IPS-18a (cell line): ENCODE results near the gene PMEPA1.

Experiments
- H3K27ac ChIP-seq: one replicate; pipeline ENCODE4 v1.5.1; 2013; ENCODE audit warnings: low read length
- H3K27me3 ChIP-seq: one replicate; pipeline ENCODE4 v1.6.1; 2013; ENCODE audit warnings: mild to moderate bottlenecking, low read length; ENCODE audit not compliant: control insufficient read depth, insufficient read depth
- H3K36me3 ChIP-seq: one replicate; pipeline ENCODE4 v1.6.1; 2013; ENCODE audit warnings: low read depth, low read length; ENCODE audit not compliant: control insufficient read depth
- H3K4me1 ChIP-seq: one replicate; pipeline ENCODE4 v1.6.1; 2013; ENCODE audit warnings: low read depth, low read length; ENCODE audit not compliant: control insufficient read depth
- H3K4me3 ChIP-seq: one replicate; pipeline ENCODE4 v1.5.1; 2013; ENCODE audit warnings: low read length
- H3K9ac ChIP-seq: one replicate; pipeline ENCODE4 v1.6.1; 2013; ENCODE audit warnings: mild to moderate bottlenecking, low read length, moderate library complexity
- H3K9me3 ChIP-seq: one replicate; pipeline ENCODE4 v1.6.1; 2013; ENCODE audit warnings: low read depth, low read length; ENCODE audit not compliant: control insufficient read depth

Gene PMEPA1

DNA sequence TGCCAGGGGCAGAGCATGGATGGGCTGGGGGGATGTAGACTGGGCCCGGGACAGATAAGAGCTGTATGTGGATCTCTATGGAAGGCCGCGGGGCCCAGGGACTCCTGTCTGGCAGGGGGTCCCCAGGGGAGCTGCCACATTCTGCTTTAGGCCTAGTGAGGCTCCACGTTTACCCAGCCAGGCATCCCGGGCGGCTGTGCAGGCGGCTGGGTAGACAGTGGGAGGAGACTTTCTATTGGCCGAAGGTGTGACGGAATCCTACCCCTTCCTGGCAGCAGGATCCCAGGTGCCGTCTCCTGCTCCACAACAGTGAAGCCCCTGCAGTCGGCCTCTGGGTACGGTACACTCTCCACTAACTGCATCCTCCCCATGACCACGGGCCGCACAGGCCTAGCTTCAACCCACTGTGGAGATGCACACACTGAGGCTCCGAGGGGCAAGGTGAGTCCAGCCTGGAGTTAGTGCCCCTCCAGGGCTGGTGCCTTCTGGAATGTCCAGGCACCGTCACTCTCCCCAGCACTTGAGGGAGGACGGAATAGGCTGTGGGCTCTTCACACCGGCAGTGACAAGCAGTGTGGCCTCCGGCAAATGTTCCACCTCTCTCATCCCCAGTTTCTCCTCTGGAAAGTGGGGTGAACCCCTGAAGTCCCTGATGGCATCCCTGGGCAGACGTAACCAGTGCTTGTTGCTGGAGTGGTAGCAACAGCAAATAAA is 52.8 kb downstream of the PMEPA1 start:
- Histone ChIP-seq H3K4me3 (no peak overlapping the region), H3K27me3 (no peaks in the 10 kb centered on the region), H3K4me1 (peaks cover 7% of the 10 kb centered on the region), H3K36me3 (peaks cover 7% of the 10 kb centered on the region), H3K27ac (no peak overlapping the region), H3K9ac (no peak overlapping the region), H3K9me3 (no peaks in the 10 kb centered on the region)

DNA sequence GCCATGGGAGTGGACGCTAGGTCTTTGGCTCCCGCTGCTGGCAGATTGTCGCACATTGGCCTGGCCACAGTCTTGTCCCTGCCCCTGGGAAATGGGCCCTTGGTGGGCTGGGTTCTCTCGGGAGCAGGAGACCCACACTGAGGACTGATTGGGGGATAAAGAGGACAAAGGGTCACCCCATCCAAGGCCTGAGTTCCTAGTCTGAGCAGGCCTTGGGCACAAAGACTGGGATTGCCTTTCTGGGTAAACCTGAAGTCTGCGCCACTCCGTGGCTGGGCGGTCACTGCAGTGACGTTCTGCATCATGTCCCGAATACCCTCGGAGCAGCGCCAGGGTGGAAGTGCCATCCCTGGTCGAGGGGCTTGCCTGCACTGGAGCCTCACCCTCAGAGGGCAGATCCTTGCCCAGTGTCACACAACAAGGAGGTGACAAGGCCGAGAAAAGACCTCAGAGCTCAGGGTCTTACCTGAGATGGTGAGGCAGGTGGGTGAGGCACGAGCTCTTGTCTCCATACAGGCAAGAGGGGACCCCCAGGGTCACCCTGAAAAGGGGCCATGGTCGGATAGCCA is 53.5 kb downstream of the PMEPA1 start:
- H3K27me3 ChIP-seq = no peaks in the 10 kb centered on the region
- no peak overlapping the region for H3K9ac ChIP-seq
- H3K27ac ChIP-seq = no peak overlapping the region
- peaks cover 7% of the 10 kb centered on the region for H3K36me3 ChIP-seq
- H3K4me1 ChIP-seq = peaks cover 7% of the 10 kb centered on the region
- no peak overlapping the region for H3K4me3 ChIP-seq
- no peaks in the 10 kb centered on the region for H3K9me3 ChIP-seq

DNA sequence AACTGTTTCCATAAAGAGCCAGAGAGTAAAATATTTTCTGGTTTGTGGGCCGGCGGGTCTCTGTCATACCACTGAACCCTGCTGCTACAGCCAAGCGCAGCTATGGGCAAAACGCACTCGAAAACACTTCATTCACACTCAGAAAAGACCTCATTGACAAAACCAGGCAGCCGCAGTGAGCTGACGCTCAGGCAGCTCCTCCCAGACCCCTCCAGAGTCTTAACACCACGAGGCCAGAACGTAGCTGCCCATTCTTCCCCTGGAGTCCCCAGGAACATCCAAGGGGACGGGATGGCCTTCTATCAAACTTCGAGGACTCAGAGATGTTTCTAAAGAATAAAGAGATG is 54.0 kb downstream of the PMEPA1 start:
- Histone ChIP-seq H3K9me3 (no peaks in the 10 kb centered on the region), H3K36me3 (peaks cover 7% of the 10 kb centered on the region), H3K27me3 (no peaks in the 10 kb centered on the region), H3K4me1 (peaks cover 7% of the 10 kb centered on the region), H3K27ac (no peak overlapping the region), H3K4me3 (no peak overlapping the region), H3K9ac (no peak overlapping the region)

DNA sequence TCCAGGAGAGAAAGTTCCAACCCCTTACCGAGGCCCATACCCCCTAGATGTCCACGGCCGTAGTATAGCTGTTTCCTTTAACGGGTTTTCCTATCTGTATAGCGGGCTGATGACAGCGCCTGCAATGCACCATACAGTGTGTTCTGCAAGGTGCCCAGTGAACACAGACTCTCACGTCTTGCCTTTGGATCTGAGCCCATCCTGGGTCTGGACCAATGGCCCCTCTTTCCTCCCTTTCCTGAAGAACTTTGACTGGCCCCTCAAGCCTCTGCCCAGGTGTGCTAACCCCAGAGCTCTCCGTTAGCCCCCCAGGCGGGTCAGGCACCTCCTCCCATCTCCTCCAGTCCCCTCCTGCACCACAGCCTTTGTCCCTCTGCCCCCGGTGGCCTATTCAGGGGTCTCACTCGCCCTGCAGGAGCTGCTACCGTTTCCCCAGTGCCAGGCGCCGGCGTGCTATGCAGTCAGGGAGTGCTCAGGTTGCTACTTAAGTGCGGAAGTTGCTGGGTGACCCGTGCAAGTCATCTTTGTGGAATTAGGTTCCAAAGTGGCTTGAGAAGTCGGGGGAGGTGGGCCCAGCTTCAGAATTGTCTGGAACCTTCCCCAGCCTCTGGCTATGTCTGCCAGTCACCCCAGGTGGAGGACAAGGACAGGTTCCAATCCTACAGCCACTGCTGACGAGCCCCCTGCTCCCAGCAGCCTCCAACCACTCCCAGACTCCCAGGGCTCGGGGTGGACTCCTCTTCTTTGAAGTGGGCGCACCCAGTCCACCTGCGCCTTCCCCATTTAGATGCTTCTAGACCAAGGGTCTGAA is 54.6 kb downstream of the PMEPA1 start:
- Histone ChIP-seq H3K9ac (no peak overlapping the region), H3K27me3 (no peaks in the 10 kb centered on the region), H3K4me1 (peaks cover 7% of the 10 kb centered on the region), H3K9me3 (no peaks in the 10 kb centered on the region), H3K4me3 (no peak overlapping the region), H3K36me3 (peaks cover 7% of the 10 kb centered on the region), H3K27ac (no peak overlapping the region)

DNA sequence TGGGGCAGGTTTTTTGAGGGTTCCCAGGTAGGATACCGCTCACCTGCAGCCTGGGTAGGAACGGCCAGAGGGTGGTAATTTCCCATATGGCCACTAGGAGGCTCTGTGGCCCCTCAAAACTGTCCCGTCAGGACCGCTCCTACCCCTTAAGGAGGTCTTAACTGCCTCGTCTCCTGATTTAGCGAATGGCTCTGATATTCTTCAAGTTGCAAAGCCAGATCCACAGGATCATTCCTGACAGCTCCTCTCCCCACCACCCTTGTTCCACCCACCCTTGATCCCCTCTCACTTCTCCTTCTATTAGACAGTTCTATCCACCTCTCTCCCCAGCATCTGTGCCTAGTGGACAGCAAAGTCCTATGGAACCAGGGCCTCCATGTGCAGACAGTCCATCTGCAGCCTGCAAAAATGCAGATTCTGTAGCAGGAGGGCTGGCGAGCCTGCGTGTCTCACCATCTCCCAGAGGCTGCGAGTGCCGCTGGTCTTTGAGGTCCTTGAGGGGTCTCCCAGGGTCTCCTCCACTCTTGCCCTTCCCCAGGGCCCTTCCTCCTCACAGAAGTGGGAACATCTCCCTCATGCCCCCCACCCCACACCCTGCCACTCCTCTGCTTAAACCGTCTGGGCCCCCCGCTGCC is 55.3 kb downstream of the PMEPA1 start:
- Histone ChIP-seq H3K27me3 (no peaks in the 10 kb centered on the region), H3K4me3 (no peak overlapping the region), H3K9ac (no peak overlapping the region), H3K36me3 (peaks cover 7% of the 10 kb centered on the region), H3K27ac (no peak overlapping the region), H3K9me3 (no peaks in the 10 kb centered on the region), H3K4me1 (peaks cover 7% of the 10 kb centered on the region)

DNA sequence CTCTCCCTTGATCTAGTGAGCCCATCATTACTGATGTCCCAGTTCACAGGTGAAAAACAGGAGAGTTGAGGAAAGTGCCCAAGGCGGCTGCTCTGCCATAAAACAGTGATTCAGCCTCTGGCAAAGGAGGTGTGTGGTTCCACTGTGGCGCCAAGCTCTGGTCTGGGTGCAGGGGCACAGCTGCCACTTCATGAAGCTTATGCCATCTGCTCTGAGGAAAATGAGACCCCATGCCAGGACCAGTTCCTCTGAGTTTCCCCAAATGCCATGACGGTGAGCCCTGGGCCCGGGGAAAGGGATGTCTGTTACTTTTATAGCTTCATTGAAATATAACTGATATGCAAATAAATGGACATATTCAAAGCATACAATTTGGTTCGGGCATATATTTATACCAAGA is 55.9 kb downstream of the PMEPA1 start:
- Histone ChIP-seq H3K4me1 (peaks cover 7% of the 10 kb centered on the region), H3K36me3 (peaks cover 6% of the 10 kb centered on the region), H3K9me3 (no peaks in the 10 kb centered on the region), H3K4me3 (no peak overlapping the region), H3K9ac (no peak overlapping the region), H3K27me3 (no peaks in the 10 kb centered on the region), H3K27ac (no peak overlapping the region)

DNA sequence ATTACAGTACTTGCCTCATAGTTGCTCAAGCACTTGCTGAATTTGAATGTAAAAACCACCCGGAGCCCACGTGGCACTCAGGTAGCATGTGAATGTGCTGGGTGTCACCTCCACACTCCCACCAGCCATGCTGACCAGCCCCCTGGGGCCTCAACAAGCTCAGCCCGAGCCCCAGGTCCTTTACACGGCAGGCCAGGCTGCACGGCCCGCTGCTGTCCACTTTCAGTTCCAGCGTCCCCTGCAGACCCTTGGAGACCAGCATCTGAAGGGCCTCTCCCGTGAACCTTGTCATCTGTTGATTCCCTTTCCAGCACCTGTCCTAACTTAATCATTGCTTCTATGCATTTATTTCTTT is 56.3 kb downstream of the PMEPA1 start:
- H3K9me3 ChIP-seq = no peaks in the 10 kb centered on the region
- no peak overlapping the region for H3K27ac ChIP-seq
- H3K4me1 ChIP-seq = peaks cover 7% of the 10 kb centered on the region
- H3K9ac ChIP-seq = no peak overlapping the region
- peaks cover 2% of the 10 kb centered on the region for H3K36me3 ChIP-seq
- no peak overlapping the region for H3K4me3 ChIP-seq
- H3K27me3 ChIP-seq = no peaks in the 10 kb centered on the region

DNA sequence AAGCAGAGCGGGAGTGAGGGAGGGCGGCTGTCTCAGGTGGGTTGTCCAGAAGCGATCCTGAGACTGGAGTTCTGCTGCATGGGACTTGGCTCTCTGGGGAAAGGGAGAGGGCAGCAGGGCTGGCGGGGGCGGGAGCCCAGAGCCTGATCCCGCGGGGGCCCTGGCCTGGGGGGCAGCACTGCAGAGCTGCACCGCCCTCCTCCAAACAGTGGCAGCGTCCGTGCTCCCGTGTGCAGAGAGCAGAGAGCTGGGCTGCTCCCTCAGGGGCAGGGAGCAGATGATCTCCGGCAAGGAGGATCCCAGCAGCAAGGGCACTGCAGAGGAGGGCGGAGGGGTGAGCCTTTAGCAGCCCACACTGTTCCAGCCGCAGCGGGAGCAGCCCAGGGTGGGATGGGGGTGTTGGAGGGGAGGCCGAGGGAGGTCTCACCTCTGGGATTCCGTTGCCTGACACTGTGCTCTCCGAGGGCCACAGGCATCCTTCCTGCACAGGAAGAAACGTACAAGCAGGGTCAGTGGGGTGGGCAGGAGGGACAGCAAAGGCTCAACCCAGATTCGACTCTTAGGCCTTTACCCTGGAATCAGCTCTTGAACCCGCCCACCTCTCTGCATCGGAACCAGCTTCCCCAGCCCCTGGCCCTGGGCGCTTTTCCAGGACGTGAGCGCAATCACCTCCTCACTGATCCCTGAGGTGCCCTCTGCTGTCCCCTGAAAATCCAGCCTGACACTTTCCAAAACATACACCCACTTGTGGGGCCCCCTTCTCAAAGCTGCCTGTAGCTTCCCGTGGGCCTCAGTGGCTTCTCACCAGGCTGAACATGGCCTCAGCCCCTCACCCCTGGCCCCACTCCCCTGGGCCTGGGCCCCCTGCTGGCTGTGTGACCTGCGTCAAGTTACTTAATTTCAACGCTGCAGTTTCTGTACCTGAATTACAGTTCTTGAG is 56.9 kb downstream of the PMEPA1 start:
- H3K36me3 ChIP-seq = no peaks in the 10 kb centered on the region
- no peak overlapping the region for H3K4me3 ChIP-seq
- H3K4me1 ChIP-seq = peaks cover 7% of the 10 kb centered on the region
- H3K9me3 ChIP-seq = no peaks in the 10 kb centered on the region
- H3K27me3 ChIP-seq = no peaks in the 10 kb centered on the region
- no peak overlapping the region for H3K27ac ChIP-seq
- no peak overlapping the region for H3K9ac ChIP-seq

DNA sequence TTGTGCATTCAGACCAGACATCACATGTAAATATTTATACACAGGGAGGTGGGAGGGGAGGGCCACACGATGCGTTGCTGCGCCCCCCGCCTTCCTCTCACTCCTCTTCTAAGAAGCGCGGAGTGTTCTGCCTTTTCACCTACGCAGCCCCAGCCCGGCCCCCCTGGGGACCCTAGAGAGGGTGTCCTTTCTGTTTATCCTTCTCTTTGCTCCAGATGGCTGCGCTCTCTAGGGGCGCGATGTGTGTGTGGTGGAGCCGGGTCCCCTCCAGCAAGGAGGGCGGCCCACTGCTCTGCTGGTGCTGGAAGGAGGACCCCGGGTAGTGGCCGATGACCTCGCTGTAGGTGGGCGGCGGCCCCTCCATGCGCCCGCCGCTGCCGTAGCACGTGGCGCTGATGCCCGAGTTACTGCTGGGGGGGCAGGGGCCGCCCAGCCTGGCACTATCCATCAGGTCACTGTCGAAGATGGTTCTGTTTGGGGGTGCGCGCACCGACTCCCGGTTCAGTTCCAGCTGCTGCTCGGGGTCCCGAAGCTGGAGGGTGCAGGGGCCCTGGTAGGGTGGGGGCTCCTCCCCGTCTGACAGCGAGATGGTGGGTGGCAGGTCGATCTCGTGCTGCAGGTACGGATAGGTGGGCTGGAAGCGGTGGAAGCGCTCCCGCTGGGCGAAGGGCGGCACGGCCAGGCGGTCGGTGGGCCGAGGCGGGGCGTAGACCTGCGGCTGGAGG is 57.8 kb downstream of the PMEPA1 start:
- H3K27ac ChIP-seq = no peak overlapping the region
- H3K4me1 ChIP-seq = peaks cover 7% of the 10 kb centered on the region
- H3K27me3 ChIP-seq = no peaks in the 10 kb centered on the region
- no peaks in the 10 kb centered on the region for H3K36me3 ChIP-seq
- no peak overlapping the region for H3K9ac ChIP-seq
- H3K4me3 ChIP-seq = no peak overlapping the region
- H3K9me3 ChIP-seq = no peaks in the 10 kb centered on the region

DNA sequence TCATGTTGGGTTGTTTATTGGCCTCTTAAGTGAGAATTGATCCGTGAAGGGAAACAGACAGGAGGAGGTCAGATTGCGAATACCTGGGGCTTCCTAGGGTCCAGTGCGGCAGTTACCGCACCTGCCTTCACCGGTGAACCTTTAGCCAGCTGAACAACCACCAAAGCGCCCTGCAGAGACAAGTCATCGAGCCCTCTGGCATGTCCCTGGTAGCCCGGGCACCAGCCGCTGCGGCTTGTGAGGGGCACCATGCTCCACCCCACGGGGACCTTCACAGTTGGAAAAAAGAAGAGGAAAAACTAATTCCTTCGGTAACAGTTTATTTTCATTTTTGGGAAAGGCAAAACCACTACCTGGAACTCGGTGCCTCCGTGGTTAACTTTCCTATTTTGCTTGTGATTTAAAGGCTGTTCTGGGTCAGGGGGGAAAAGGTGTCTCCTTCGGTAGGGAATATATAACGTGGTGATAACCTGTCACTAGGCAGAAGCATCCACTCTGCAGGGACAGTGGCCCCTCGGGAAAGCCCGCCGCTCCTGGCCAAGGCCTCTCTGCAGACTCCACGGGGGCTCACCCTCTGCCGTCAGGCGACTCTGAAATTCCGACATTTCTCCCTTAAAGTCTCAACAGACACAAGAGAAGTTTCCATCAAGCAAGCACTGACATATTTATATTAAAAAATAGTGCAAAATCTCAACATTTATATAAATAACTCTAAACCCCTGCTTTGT is 58.9 kb downstream of the PMEPA1 start:
- Histone ChIP-seq H3K4me1 (peaks cover 7% of the 10 kb centered on the region), H3K36me3 (no peaks in the 10 kb centered on the region), H3K27ac (no peak overlapping the region), H3K9ac (no peak overlapping the region), H3K27me3 (no peaks in the 10 kb centered on the region), H3K9me3 (no peaks in the 10 kb centered on the region), H3K4me3 (no peak overlapping the region)
